Gastroesophageal sphincter (tissue), 4 donors: Measurements from ENCODE around the gene SCARB1. TPM values are rescaled to one million over a fixed set of nuclear protein-coding genes. Genes with fewer than 3 reads are reported as not detected.
A peak's percentile ranks its signal among the peaks of the same experiment; 100 is the strongest.

ENCODE experiments used
- ATAC-seq: fragments of 150-250 bp; one replicate; pipeline ENCODE4 v1.9.1; 2016; ENCODE audit warnings: mild to moderate bottlenecking, moderate library complexity
- H3K27ac ChIP-seq, 4 donors: fragments of 200-600 bp; sonication (generic) in 3 of 4; 1 replicate in 3 of 4; 2 replicates in 1 of 4; pipeline ENCODE4 v1.5.1; 2016 to 2019
- H3K27me3 ChIP-seq: fragments of 200-600 bp; sonication (generic); one replicate; pipeline ENCODE4 v1.5.1; 2019
- H3K36me3 ChIP-seq, 2 donors: fragments of 200-600 bp; sonication (generic); one replicate each; pipeline ENCODE4 v1.5.1; 2019; ENCODE audit warnings: control low read depth in 1 of 2
- H3K4me1 ChIP-seq, 3 donors: fragments of 200-600 bp; sonication (generic); 1 replicate in 2 of 3; 2 replicates in 1 of 3; pipeline ENCODE4 v1.5.1; 2016 to 2019; ENCODE audit warnings: control low read depth in 2 of 3
- H3K4me3 ChIP-seq, 2 donors: fragments of 200-600 bp; sonication (generic); one replicate each; pipeline ENCODE4 v1.5.1; 2019; ENCODE audit warnings: mild to moderate bottlenecking in 1 of 2, moderate library complexity in 1 of 2
- H3K9me3 ChIP-seq, 3 donors: fragments of 200-600 bp; sonication (generic); one replicate each; pipeline ENCODE4 v1.5.1; 2017 to 2019; ENCODE audit warnings: control low read depth in 2 of 3
- CTCF ChIP-seq, 4 experiments: fragments of 200-600 bp in 2 of 4; fragments of 450-650 bp in 2 of 4; sonication (generic) in 1 of 4; IDR thresholded peaks; one replicate each; pipeline ENCODE4 v1.5.1; 2017 to 2019; ENCODE audit warnings: antibody characterized with exemption in 4 of 4, mild to moderate bottlenecking in 2 of 4, moderate library complexity in 2 of 4
- EP300 ChIP-seq: sonication (generic); formaldehyde crosslinking; IDR thresholded peaks from one replicate; pipeline ENCODE4 v1.6.1; 2017; ENCODE audit warnings: antibody characterized with exemption, mild to moderate bottlenecking
- POLR2A ChIP-seq, 2 donors: fragments of 450-650 bp; IDR thresholded peaks; one replicate each; pipeline ENCODE4 v1.6.1; 2017; ENCODE audit warnings: antibody characterized with exemption in 2 of 2, mild to moderate bottlenecking in 2 of 2, moderate library complexity in 1 of 2
- POLR2AphosphoS5 ChIP-seq: sonication (generic); formaldehyde crosslinking; IDR thresholded peaks from one replicate; pipeline ENCODE4 v1.6.1; 2017; ENCODE audit warnings: antibody characterized with exemption
- WGBS, 2 donors: methylation state at CpG; one replicate each; pipeline ENCODE4 v1.1.5; 2018; ENCODE audit warnings: low coverage in 1 of 2; 5-methylcytosine and 5-hydroxymethylcytosine counted together
- total RNA-seq, 4 donors: library from RNA; depleted of rRNA; stranded (reverse); fragments of >200 nt; gene quantifications; one replicate each; pipeline ENCODE4 v1.1.0, GENCODE V29; 2016

SCARB1 gene
- total RNA-seq, 4 donors from 2014 or later = 6.8 to 13.9 (median 11.5) TPM

DNA sequence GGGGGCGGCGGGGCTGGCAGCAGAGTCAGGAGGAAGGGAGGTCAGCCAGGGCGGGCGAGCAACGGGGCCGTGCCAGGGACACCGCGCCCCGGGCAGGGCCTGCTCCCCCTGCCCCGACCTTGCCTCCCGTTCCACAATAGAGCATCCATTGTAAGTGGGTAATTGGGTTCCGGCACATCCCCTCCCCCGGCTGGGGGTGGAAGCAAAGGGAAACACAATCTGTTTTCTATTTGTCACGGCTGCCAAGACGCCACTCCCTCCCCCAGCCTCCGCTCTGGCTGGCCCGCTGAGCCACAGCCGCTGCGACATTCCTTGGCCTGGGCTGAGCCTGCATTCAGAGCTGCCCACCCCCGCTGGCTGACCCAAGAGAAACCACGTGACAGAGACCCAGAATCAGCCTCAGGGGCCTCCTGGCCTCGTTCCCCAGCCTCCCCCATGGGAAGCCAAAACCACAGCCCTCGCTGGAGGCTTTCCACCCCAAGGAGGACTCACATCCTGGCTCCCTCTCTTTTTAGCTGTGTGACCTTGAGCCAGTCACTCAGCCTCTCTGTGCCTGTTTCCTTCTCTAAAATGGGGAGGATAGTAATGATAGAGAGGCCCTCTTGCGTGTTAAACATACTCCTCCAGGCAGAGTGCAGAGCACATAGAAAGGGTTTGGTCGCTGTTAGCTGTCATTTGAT is 117.6 kb downstream of the SCARB1 start:
- Histone ChIP-seq H3K36me3 (no peaks in the 10 kb centered on the region), H3K27me3 (no peaks in the 10 kb centered on the region), H3K9me3 (no peaks in the 10 kb centered on the region), H3K27ac (peak overlapping the region; percentile 84 to 94 (median 92)), H3K4me3 (peak overlapping the region in 1 of 2 donors; percentile 15), H3K4me1 (peaks cover 3 to 96% (median 22%) of the 10 kb centered on the region in 3 donors)
- WGBS, 2 donors = 9 to 11% methylated on average over 9 to 11 of the region's 25 CpGs
- peak; percentile 92 for ATAC-seq
- TF ChIP-seq CTCF (IDR thresholded peaks at IDR 0.05) (peak in 1 of 4 experiments; percentile 11), EP300 (peak; percentile 39), POLR2AphosphoS5 (peak; percentile 99), POLR2A (IDR thresholded peaks at IDR 0.05) (no peak)

DNA sequence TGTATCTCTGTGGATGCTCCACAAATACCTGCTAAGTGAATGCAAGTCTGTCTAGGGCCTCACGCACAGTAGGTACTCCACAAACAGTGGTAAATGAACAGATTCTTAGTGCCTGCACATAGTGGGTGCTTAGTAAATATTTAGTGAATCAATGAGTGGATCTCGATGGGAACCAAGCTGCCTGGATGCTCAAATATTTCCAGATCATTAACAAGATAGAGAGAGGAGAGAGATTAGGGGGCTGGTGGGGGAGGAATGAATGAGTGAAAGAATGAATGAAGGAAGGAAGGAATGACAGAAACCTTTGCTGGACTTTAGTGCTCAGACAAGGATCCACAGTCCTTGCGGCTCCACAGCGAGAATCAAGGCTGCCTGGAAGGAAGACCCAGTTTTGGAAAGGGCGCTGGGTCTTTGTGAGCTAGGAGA is 118.2 kb downstream of the SCARB1 start:
- Histone ChIP-seq H3K4me1 (peaks cover 3 to 96% (median 27%) of the 10 kb centered on the region in 3 donors), H3K27ac (peak overlapping the region; percentile 84 to 94 (median 92)), H3K4me3 (peak overlapping the region in 1 of 2 donors; percentile 15), H3K27me3 (no peaks in the 10 kb centered on the region), H3K36me3 (no peaks in the 10 kb centered on the region), H3K9me3 (no peaks in the 10 kb centered on the region)
- ATAC-seq = no peak
- 21 to 25% methylated on average over 5 of the region's 5 CpGs for WGBS, 2 donors
- TF ChIP-seq CTCF (IDR thresholded peaks at IDR 0.05) (no peak), EP300 (no peak), POLR2AphosphoS5 (no peak), POLR2A (IDR thresholded peaks at IDR 0.05) (no peak)

DNA sequence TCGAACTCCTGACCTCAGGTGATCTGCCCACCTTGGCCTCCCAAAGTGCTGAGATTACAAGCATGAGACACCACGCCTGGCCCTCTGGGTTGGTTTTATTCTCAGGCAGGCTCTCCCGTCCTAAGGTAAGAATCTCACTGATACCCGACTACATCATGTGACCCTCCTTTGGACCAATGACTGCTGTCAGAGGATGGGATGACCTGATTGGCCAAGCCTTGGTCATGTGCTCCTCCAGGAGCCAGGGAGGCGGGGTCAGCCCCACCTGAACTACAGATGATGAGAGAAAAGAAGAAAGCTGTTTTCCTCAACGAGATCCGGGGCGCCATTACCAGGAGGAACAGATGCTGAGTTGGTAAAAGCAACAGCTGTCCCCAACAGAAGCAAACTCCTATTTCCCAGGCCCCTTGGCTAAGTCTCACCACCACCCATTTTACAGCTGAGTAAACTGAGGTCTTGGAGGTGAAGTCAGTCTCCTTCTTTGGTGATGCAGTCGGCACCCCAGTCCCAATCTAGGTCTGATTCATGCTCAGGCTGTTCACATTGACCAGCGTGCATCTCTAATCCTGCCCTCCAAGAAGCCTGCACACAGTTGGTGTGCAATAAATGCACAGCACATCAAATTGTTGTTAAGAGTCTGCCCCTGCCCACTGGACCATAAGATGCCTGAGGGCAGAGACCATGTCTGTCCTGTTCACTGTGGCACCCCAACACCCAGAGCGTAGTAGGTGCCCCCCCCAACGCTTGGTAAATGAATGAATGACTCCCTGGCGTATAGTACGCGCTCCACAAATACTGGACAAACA is 118.8 kb downstream of the SCARB1 start:
- Histone ChIP-seq H3K9me3 (no peaks in the 10 kb centered on the region), H3K27ac (peak overlapping the region; percentile 84 to 94 (median 92)), H3K4me3 (no peak overlapping the region), H3K4me1 (peaks cover 3 to 93% (median 28%) of the 10 kb centered on the region in 3 donors), H3K27me3 (no peaks in the 10 kb centered on the region), H3K36me3 (no peaks in the 10 kb centered on the region)
- no peak for ATAC-seq
- WGBS, 2 donors = 88 to 100% methylated on average over 1 to 10 of the region's 15 CpGs
- TF ChIP-seq CTCF (IDR thresholded peaks at IDR 0.05) (no peak), POLR2A (IDR thresholded peaks at IDR 0.05) (no peak), EP300 (no peak), POLR2AphosphoS5 (no peak)

DNA sequence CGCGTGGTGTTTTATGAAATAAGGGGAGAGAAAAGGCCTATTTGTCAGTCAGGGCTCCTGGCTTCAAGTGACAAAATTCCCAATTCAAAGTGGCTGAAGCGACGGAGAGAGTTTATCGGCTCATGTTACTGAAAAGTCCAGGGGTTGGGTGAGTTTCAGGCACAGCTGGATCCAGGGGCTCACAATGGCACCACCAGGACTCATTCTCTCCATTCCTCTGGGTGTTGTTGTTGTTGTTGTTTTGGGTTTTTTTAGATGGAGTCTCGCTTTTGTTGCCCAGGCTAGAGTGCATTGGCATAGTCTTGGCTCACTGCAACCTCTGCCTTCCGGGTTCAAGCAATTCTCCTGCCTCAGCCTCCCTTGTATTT is 119.4 kb downstream of the SCARB1 start:
- H3K27me3 ChIP-seq = no peaks in the 10 kb centered on the region
- 79 to 100% methylated on average over 5 to 6 of the region's 7 CpGs for WGBS, 2 donors
- TF ChIP-seq CTCF (IDR thresholded peaks at IDR 0.05) = no peak
- no peak for TF ChIP-seq POLR2A (IDR thresholded peaks at IDR 0.05)
- no peak for TF ChIP-seq EP300
- no peak for TF ChIP-seq POLR2AphosphoS5
- no peaks in the 10 kb centered on the region for H3K9me3 ChIP-seq
- peaks cover 3 to 87% (median 28%) of the 10 kb centered on the region in 3 donors for H3K4me1 ChIP-seq
- peak overlapping the region in 1 of 2 donors; percentile 51 for H3K4me3 ChIP-seq
- no peak for ATAC-seq
- H3K36me3 ChIP-seq = no peaks in the 10 kb centered on the region
- peak overlapping the region; percentile 84 to 94 (median 92) for H3K27ac ChIP-seq
